ENCODE results near the gene ANKRD35.
A peak's percentile ranks its signal among the peaks of the same experiment; 100 is the strongest.
"Not testable (repeated sequence)": the region's sequence is repeated elsewhere in the genome, so short reads cannot be mapped to it uniquely, and the experiment has no call there.

The ANKRD35 gene

DNA sequence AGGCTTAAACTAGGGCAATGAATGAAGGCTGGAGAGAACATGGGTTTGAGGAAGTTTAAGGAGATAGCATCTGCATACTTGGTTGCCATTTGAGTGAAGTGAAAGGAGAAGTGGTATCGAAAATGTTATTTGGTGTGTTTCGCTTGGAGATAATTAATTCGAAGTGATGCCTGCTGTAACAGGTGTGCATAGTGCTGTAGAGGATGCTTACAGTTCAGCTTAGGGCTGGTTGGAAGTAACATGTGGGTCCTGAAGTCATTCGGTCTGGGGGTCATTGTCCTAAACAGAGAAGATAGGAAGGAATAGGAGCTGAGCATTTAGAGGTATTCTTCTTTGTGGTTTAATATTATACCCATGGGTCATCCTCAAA, 40.5 kb downstream of the ANKRD35 start:
- TF ChIP-seq, protein P1, sequence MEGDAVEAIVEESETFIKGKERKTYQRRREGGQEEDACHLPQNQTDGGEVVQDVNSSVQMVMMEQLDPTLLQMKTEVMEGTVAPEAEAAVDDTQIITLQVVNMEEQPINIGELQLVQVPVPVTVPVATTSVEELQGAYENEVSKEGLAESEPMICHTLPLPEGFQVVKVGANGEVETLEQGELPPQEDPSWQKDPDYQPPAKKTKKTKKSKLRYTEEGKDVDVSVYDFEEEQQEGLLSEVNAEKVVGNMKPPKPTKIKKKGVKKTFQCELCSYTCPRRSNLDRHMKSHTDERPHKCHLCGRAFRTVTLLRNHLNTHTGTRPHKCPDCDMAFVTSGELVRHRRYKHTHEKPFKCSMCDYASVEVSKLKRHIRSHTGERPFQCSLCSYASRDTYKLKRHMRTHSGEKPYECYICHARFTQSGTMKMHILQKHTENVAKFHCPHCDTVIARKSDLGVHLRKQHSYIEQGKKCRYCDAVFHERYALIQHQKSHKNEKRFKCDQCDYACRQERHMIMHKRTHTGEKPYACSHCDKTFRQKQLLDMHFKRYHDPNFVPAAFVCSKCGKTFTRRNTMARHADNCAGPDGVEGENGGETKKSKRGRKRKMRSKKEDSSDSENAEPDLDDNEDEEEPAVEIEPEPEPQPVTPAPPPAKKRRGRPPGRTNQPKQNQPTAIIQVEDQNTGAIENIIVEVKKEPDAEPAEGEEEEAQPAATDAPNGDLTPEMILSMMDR (IDR thresholded peaks at IDR 0.05; ENCODE audit: low read depth, low read length, missing control alignments): no peak
- H3K4me3 ChIP-seq (ENCODE audit: low read depth, low read length): peak overlapping the region; percentile 72; the same call in 1 of the 2 replicates
- DNase-seq (ENCODE audit: low read depth): peak; percentile 70

DNA sequence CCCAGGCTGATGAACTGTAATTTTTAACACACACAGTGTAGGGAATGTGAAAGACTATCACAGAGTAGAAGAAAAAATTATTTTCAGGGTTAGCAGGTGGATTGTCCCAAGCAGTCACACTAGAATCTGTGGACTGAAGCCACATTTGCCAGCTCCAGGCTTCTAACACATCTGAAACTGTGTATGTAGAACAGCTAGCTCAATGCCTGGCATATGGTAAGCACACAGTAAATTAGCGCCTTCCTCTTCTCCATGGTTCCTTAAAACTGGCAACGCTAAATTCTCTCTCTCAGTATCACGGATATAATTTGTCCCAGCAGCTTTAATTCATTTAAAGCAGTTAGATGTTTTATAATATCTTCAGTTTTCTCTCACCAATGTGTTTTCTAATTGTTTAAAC, 42.6 kb downstream of the ANKRD35 start:
- DNase-seq (ENCODE audit: low read depth): no peak
- no peak overlapping the region for H3K4me3 ChIP-seq (ENCODE audit: low read depth, low read length)
- TF ChIP-seq, protein P1 (IDR thresholded peaks at IDR 0.05; ENCODE audit: low read depth, low read length, missing control alignments): no peak

DNA sequence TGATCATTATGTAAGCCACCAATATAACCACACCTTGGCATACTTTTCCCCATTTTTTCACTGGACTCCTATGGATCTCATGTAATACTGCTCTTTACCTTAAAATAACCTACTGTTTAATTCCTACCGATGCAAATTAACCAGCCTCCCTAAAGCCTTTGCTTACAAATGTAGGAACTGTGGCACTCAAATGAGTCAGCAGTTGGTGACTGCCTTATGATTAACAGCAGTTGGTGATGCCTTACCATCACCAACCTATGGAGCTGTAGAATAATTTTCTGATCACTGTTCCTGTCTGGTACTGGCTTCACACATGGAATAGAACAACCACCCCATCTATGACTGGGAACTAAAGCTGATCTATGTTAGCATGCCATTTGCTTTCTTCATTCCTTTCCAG, 48.0 kb downstream of the ANKRD35 start:
- no peak overlapping the region for H3K4me3 ChIP-seq (ENCODE audit: low read depth, low read length)
- DNase-seq (ENCODE audit: low read depth): no peak
- TF ChIP-seq, protein P1 (IDR thresholded peaks at IDR 0.05; ENCODE audit: low read depth, low read length, missing control alignments): no peak

DNA sequence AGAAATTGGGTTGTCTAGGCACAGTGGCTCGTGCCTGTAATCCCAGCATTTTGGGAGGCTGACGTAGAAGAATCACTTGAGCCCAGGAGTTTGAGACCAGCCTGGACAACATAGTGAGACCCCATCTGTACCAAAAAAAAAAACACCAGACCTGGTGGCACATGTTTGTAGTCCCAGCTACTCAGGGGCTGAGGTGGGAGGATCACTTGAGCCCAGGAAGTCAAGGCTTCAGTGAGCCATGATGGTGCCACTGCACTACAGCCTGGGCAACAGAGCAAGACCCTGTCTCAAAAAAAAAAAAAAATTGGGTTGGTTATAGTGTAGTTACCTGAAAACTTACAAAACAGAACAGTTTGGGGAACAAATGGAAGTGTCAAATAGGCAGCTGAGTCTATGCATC, 54.9 kb downstream of the ANKRD35 start:
- not testable (repeated sequence) for DNase-seq (ENCODE audit: low read depth); H3K4me3 ChIP-seq (ENCODE audit: low read depth, low read length)

DNA sequence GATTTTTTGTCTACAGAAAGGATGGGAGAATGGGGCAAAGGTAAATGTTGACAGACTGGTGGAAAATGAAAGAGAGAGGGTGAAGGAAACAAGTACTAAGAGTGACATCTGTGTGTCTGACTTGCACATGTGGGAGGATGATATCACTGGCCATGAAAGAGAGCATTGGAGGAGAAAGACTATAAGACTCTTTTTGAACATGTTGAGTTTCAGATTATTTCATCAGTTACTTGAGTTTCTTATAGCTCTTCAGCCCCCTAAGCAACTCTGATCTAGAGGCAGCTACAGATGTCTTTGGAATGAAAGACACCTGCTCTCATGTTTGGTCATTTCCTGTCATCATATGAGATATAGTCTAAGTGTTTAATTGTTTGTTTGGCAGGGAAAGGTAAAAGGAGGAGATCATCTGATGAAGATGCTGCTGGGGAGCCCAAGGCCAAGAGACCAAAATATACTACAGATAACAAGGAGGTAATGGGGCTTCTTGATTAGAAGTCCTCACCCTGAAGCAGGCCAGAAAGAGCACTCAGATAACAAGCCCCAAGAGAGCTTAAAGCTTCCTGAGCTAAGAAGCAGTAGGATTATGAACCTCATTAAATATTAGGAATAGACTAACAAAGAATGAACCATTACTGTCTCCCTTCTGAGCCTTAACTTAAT, 57.2 kb downstream of the ANKRD35 start:
- no peak overlapping the region for H3K4me3 ChIP-seq (ENCODE audit: low read depth, low read length)
- TF ChIP-seq, protein P1 (IDR thresholded peaks at IDR 0.05; ENCODE audit: low read depth, low read length, missing control alignments): no peak
- no peak for DNase-seq (ENCODE audit: low read depth)

DNA sequence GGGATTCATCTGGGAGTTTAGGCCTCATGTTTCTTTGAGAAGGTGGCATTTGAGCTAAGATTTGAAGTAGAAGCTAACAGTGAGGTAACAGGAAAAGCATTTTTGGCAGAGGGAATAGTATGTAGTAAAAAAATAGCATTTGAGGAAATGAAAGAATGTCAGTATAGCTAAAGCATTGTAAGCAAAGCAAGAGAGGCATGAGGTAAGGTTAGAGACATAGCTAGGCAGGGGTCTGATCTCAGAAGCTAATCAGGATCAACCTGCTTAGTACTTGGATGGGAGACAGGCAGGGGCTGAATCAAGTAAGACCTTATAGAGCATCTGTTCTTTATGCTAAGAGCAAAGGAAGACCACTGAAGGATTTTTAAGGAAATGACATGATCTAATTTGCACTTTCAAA, 57.7 kb downstream of the ANKRD35 start:
- H3K4me3 ChIP-seq (ENCODE audit: low read depth, low read length): no peak overlapping the region
- no peak for DNase-seq (ENCODE audit: low read depth)
- TF ChIP-seq, protein P1 (IDR thresholded peaks at IDR 0.05; ENCODE audit: low read depth, low read length, missing control alignments): no peak

DNA sequence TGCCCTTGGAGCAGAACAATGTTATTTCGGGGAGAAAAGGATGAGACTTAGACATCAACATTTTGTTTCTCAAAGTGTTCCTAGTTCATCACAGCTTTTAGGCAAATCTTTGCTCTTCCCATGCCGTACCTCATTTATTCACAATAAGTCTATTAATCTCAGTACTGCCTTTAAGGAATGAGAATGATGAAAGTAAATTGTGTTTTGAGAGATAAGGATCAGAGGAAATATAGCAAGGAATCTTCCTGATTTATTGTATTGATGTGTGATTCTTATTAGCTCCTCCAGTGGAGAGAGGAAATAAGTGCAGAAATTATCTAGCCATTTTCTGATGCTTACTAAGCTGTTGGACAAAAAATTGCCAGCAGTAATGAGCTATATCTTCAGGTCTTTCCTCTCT, 59.6 kb downstream of the ANKRD35 start:
- no peak overlapping the region for H3K4me3 ChIP-seq (ENCODE audit: low read depth, low read length)
- TF ChIP-seq, protein P1 (IDR thresholded peaks at IDR 0.05; ENCODE audit: low read depth, low read length, missing control alignments): no peak
- no peak for DNase-seq (ENCODE audit: low read depth)

All from GM12864 (cell line).